Measurements from ENCODE around the gene GPR34. TPM values are rescaled to one million over a fixed set of nuclear protein-coding genes. Genes with fewer than 3 reads are reported as not detected.

The GPR34 gene
- total and polyA plus RNA-seq, 2 experiments from 2014 or later: 0.71 to 1.7 TPM

DNA sequence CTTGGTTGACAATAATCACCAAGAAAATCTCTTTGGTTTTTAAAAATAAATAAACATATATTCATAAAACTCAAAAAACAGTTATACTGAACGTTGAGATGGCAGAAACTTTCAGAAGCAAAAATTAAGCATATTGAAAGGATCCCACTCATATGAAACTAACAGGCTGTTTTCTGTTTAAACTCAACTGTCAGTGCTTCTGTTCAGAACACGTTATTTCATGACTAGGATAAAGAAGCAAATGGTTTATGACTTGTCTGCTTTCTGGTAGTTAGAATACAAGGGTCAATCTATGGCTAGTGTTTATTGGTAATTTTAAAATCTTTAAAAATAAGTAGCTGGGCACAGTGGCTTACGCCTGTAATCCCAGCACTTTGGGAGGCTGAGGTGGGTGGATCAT, 39.4 kb downstream of the GPR34 start:
- Histone ChIP-seq H3K4me3 (no peak overlapping the region), H3K79me2 (no peaks in the 10 kb centered on the region), H3K4me1 (ENCODE audit: insufficient read depth) (no peaks in the 10 kb centered on the region), H3K27me3 (no peaks in the 10 kb centered on the region), H2AFZ (no peak overlapping the region), H4K20me1 (ENCODE audit: insufficient read depth, poor library complexity, severe bottlenecking) (no peaks in the 10 kb centered on the region), H3K4me2 (no peak overlapping the region), H3K27ac (no peak overlapping the region), H3K36me3 (replicated peaks; ENCODE audit: insufficient read depth, low read depth) (no peaks in the 10 kb centered on the region), H3K9me2 (replicated peaks; ENCODE audit: insufficient read depth) (no peaks in the 10 kb centered on the region), H3K9me3 (ENCODE audit: low read depth) (no peaks in the 10 kb centered on the region)
- DNase-seq (ENCODE audit: low spot score): no peak
- TF ChIP-seq, protein P1, sequence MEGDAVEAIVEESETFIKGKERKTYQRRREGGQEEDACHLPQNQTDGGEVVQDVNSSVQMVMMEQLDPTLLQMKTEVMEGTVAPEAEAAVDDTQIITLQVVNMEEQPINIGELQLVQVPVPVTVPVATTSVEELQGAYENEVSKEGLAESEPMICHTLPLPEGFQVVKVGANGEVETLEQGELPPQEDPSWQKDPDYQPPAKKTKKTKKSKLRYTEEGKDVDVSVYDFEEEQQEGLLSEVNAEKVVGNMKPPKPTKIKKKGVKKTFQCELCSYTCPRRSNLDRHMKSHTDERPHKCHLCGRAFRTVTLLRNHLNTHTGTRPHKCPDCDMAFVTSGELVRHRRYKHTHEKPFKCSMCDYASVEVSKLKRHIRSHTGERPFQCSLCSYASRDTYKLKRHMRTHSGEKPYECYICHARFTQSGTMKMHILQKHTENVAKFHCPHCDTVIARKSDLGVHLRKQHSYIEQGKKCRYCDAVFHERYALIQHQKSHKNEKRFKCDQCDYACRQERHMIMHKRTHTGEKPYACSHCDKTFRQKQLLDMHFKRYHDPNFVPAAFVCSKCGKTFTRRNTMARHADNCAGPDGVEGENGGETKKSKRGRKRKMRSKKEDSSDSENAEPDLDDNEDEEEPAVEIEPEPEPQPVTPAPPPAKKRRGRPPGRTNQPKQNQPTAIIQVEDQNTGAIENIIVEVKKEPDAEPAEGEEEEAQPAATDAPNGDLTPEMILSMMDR (IDR thresholded peaks at IDR 0.05; ENCODE audit: poor library complexity): no peak
- TF ChIP-seq EZH2phosphoT487 (IDR thresholded peaks at IDR 0.05; ENCODE audit: low read depth, severe bottlenecking, unreplicated experiment) (no peak), EZH2 (IDR thresholded peaks at IDR 0.05; ENCODE audit: borderline replicate concordance) (no peak)
- WGBS (ENCODE audit: low lambda C conversion rate, missing lambda C conversion rate): 55% methylated on average over 3 of the region's 3 CpGs

DNA sequence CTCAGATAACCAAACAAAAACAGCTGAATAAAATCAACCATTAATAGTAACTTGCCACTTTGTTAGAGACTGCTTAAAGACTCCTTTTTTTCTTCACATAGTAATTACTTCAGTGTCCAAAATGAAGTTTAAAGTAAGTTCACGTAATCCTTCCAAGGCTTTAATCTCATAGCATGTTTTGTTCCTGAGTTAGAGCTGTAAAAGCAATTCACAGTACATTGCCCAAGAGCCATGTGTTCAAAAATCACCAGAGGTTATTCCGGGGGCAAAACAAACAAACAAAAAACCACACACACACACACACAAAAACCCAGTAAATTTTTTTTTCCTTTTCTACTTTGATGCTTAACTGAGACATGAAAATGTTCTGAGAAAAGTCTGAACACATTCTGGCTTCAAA, 41.3 kb downstream of the GPR34 start:
- H3K4me1 ChIP-seq (ENCODE audit: insufficient read depth): no peaks in the 10 kb centered on the region
- H3K36me3 ChIP-seq (replicated peaks; ENCODE audit: insufficient read depth, low read depth): no peaks in the 10 kb centered on the region
- H4K20me1 ChIP-seq (ENCODE audit: insufficient read depth, poor library complexity, severe bottlenecking): no peaks in the 10 kb centered on the region
- H3K9me3 ChIP-seq (ENCODE audit: low read depth): no peaks in the 10 kb centered on the region
- H2AFZ ChIP-seq: no peak overlapping the region
- no peaks in the 10 kb centered on the region for H3K79me2 ChIP-seq
- WGBS (ENCODE audit: low lambda C conversion rate, missing lambda C conversion rate): 62% methylated on average over 2 of the region's 2 CpGs
- H3K27ac ChIP-seq: no peak overlapping the region
- no peak overlapping the region for H3K4me2 ChIP-seq
- no peak for TF ChIP-seq EZH2phosphoT487 (IDR thresholded peaks at IDR 0.05; ENCODE audit: low read depth, severe bottlenecking, unreplicated experiment)
- TF ChIP-seq, protein P1 (IDR thresholded peaks at IDR 0.05; ENCODE audit: poor library complexity): no peak
- TF ChIP-seq EZH2 (IDR thresholded peaks at IDR 0.05; ENCODE audit: borderline replicate concordance): no peak
- H3K9me2 ChIP-seq (replicated peaks; ENCODE audit: insufficient read depth): no peaks in the 10 kb centered on the region
- no peak for DNase-seq (ENCODE audit: low spot score)
- H3K27me3 ChIP-seq: no peaks in the 10 kb centered on the region
- no peak overlapping the region for H3K4me3 ChIP-seq

DNA sequence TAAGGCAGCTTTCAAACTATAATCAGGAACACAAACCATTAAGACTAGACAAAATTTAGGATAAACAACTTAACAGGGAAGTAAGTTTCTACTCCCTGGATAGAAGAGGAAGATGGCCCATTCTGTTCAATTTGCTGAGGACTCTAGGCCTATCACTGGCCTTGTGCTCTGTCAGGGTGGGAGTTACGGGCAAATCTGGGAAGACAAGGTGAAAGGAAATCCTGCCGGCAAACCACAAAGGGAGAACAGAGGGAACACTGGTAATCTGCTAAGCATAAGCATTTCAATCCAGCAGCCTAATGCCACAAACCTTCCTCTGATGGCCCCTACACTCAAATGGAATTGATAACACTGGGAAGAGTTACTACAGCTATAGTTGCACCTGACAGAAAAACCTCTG, 43.5 kb downstream of the GPR34 start:
- Histone ChIP-seq H3K27me3 (no peaks in the 10 kb centered on the region), H4K20me1 (ENCODE audit: insufficient read depth, poor library complexity, severe bottlenecking) (no peaks in the 10 kb centered on the region), H3K4me3 (no peak overlapping the region), H3K4me1 (ENCODE audit: insufficient read depth) (no peaks in the 10 kb centered on the region), H3K9me2 (replicated peaks; ENCODE audit: insufficient read depth) (no peaks in the 10 kb centered on the region), H3K9me3 (ENCODE audit: low read depth) (no peaks in the 10 kb centered on the region), H2AFZ (no peak overlapping the region), H3K36me3 (replicated peaks; ENCODE audit: insufficient read depth, low read depth) (no peaks in the 10 kb centered on the region), H3K27ac (no peak overlapping the region), H3K79me2 (no peaks in the 10 kb centered on the region), H3K4me2 (no peak overlapping the region)
- no peak for TF ChIP-seq EZH2phosphoT487 (IDR thresholded peaks at IDR 0.05; ENCODE audit: low read depth, severe bottlenecking, unreplicated experiment)
- TF ChIP-seq EZH2 (IDR thresholded peaks at IDR 0.05; ENCODE audit: borderline replicate concordance): no peak
- TF ChIP-seq, protein P1 (IDR thresholded peaks at IDR 0.05; ENCODE audit: poor library complexity): no peak
- WGBS (ENCODE audit: low lambda C conversion rate, missing lambda C conversion rate): 94% methylated on average over 2 of the region's 2 CpGs
- DNase-seq (ENCODE audit: low spot score): no peak

DNA sequence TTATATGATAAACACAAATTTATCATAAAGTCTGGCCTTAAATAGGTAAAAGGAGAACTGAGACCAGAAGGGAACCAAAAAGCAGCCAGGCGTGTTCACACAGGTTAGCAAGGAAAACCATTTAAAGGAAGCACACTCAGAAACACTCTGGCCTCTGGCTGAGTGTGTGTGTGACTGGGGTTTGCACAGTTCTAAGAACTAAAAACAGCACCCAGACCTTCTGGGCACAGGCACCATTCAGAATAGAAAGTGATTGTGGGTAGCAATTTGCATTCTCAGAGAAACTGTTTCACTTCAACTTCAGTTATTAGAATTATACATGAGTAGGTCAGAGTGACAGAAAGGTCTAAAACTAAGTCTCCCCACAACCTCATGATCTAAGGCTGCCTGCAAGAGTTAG, 45.2 kb downstream of the GPR34 start:
- no peaks in the 10 kb centered on the region for H3K27me3 ChIP-seq
- H3K27ac ChIP-seq: no peak overlapping the region
- no peak for DNase-seq (ENCODE audit: low spot score)
- H2AFZ ChIP-seq: no peak overlapping the region
- H3K4me3 ChIP-seq: no peak overlapping the region
- no peaks in the 10 kb centered on the region for H3K9me3 ChIP-seq (ENCODE audit: low read depth)
- 78% methylated on average over 1 of the region's 1 CpG for WGBS (ENCODE audit: low lambda C conversion rate, missing lambda C conversion rate)
- no peaks in the 10 kb centered on the region for H3K36me3 ChIP-seq (replicated peaks; ENCODE audit: insufficient read depth, low read depth)
- H4K20me1 ChIP-seq (ENCODE audit: insufficient read depth, poor library complexity, severe bottlenecking): no peaks in the 10 kb centered on the region
- no peak overlapping the region for H3K4me2 ChIP-seq
- H3K4me1 ChIP-seq (ENCODE audit: insufficient read depth): no peaks in the 10 kb centered on the region
- H3K79me2 ChIP-seq: no peaks in the 10 kb centered on the region
- TF ChIP-seq, protein P1 (IDR thresholded peaks at IDR 0.05; ENCODE audit: poor library complexity): no peak
- TF ChIP-seq EZH2phosphoT487 (IDR thresholded peaks at IDR 0.05; ENCODE audit: low read depth, severe bottlenecking, unreplicated experiment) (no peak), EZH2 (IDR thresholded peaks at IDR 0.05; ENCODE audit: borderline replicate concordance) (no peak)
- H3K9me2 ChIP-seq (replicated peaks; ENCODE audit: insufficient read depth): no peaks in the 10 kb centered on the region
